Activated T-helper 1 cell treated with anti-CD3 and anti-CD28 coated beads, Interleukin-12 subunit alpha, Interleukin-12 subunit beta, Interleukin-2, Interleukin-4 antibody, amounts not matched to agents 30 ng/mL and 10 ng/mL and 1 ng/mL, durations not matched to agents 14 hours and 24 hours and 36 hours (primary cell): ENCODE data around the gene IL21R. TPM values are rescaled to one million over a fixed set of nuclear protein-coding genes. Genes with fewer than 3 reads are reported as not detected.
A peak's percentile ranks its signal among the peaks of the same experiment; 100 is the strongest.

Source experiments
- DNase-seq: peaks from one replicate; pipeline ENCODE4 v3.0.0; 2021; ENCODE audit warnings: low spot score
- H3K27ac Mint-ChIP-seq: one replicate; pipeline ENCODE4 v1.8.0; 2021; ENCODE audit warnings: mild to moderate bottlenecking, mixed read lengths
- H3K27me3 Mint-ChIP-seq: one replicate; pipeline ENCODE4 v1.8.0; 2022; ENCODE audit warnings: mild to moderate bottlenecking, moderate library complexity, mixed read lengths; ENCODE audit not compliant: insufficient read depth
- H3K36me3 Mint-ChIP-seq: one replicate; pipeline ENCODE4 v1.8.0; 2021; ENCODE audit warnings: low read depth, mixed read lengths
- H3K4me1 Mint-ChIP-seq: one replicate; pipeline ENCODE4 v1.8.0; 2021; ENCODE audit warnings: low read depth, mixed read lengths
- H3K4me3 Mint-ChIP-seq: one replicate; pipeline ENCODE4 v1.8.0; 2021; ENCODE audit warnings: mild to moderate bottlenecking, moderate library complexity, mixed read lengths
- H3K9me3 Mint-ChIP-seq: one replicate; pipeline ENCODE4 v1.8.0; 2021; ENCODE audit warnings: mixed read lengths
- intact Hi-C: fragments of 100-400 bp; cut with micrococcal nuclease; formaldehyde crosslinking; loops from one replicate; pipeline ENCODE4 v1.15.1; 2024
- total RNA-seq: library from RNA; stranded (reverse); gene quantifications from 2 replicates; pipeline ENCODE4 v1.2.3, GENCODE V29; 2022

Gene IL21R
- total RNA-seq = 101 and 104 TPM in 2 replicates

- Mint-ChIP-seq H3K4me1 (peaks cover 68% of the 10 kb centered on the region), H3K36me3 (peaks cover 39% of the 10 kb centered on the region), H3K9me3 (no peaks in the 10 kb centered on the region), H3K27me3 (no peaks in the 10 kb centered on the region), H3K4me3 (peak within 1 kb of the TSS; percentile 100), H3K27ac (peak within 1 kb of the TSS; percentile 100)
- intact Hi-C loops = loop anchor here (1.0 kb wide), 8 partner anchors 9 to 199 kb away; partner anchors contain the start of gene KDM8
- peak; percentile 78 for DNase-seq
Measured at GRCh38 chr16:27401768-27402568, at the start of gene IL21R. IL21R (plus strand) TSS chr16:27402174; CDS start chr16:27430072, 27,898 bp downstream.

DNA sequence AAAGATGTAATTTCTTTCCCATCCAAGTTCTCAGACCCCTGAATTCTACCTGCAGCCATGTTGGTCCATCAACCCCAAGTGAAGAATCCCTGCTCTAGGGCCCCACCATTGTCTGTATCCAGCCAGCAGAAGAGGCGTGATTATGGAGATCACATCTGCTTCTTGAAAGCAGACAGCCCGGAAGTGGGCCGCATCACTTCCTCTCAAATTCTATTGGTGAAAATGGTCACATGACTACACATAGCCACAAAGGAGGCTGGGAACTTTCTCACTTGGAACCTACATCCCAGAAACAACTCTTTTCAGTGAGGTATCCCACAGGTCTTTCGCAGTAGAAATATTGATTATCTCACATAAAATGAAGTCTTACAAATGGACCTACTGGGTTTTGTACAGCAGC, 48.1 kb upstream of the IL21R start:
- Mint-ChIP-seq H3K36me3 (peaks cover 82% of the 10 kb centered on the region), H3K4me3 (no peak overlapping the region), H3K9me3 (no peaks in the 10 kb centered on the region), H3K4me1 (peaks cover 26% of the 10 kb centered on the region), H3K27me3 (no peaks in the 10 kb centered on the region), H3K27ac (peak overlapping the region; percentile 55)
- DNase-seq = no peak
- intact Hi-C loops = no loop called here

DNA sequence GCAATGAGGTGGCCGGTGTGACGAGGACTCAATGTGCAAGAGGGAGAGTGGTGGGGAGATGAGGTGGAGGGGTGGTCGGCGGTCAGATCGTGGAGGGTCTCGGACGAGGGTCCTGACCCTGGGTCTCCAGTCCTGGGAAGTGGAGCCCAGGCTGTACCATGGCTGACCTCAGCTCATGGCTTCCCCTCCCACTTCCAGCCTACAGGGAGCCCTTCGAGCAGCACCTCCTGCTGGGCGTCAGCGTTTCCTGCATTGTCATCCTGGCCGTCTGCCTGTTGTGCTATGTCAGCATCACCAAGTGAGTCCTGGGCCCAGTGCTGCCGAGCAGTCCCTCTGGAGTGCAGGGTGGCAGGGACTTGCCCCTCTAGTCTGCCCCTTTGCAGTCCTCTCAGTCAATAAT, 46.4 kb upstream of the IL21R start:
- H3K27ac Mint-ChIP-seq = peak overlapping the region; percentile 59
- intact Hi-C loops = no loop called here
- H3K27me3 Mint-ChIP-seq = no peaks in the 10 kb centered on the region
- peaks cover 81% of the 10 kb centered on the region for H3K36me3 Mint-ChIP-seq
- H3K4me1 Mint-ChIP-seq = peaks cover 26% of the 10 kb centered on the region
- no peak overlapping the region for H3K4me3 Mint-ChIP-seq
- H3K9me3 Mint-ChIP-seq = no peaks in the 10 kb centered on the region
- no peak for DNase-seq

- H3K36me3 Mint-ChIP-seq = peaks cover 80% of the 10 kb centered on the region
- peaks cover 22% of the 10 kb centered on the region for H3K4me1 Mint-ChIP-seq
- H3K27ac Mint-ChIP-seq = peak overlapping the region; percentile 58
- no peaks in the 10 kb centered on the region for H3K27me3 Mint-ChIP-seq
- no peak overlapping the region for H3K4me3 Mint-ChIP-seq
- no peak for DNase-seq
- no peaks in the 10 kb centered on the region for H3K9me3 Mint-ChIP-seq
- intact Hi-C loops = loop anchor here (1.0 kb wide), 1 partner anchor 7 kb away; no protein-coding TSS in a partner anchor
Measured at GRCh38 chr16:27356794-27357193, 45.2 kb upstream of the IL21R start.

DNA sequence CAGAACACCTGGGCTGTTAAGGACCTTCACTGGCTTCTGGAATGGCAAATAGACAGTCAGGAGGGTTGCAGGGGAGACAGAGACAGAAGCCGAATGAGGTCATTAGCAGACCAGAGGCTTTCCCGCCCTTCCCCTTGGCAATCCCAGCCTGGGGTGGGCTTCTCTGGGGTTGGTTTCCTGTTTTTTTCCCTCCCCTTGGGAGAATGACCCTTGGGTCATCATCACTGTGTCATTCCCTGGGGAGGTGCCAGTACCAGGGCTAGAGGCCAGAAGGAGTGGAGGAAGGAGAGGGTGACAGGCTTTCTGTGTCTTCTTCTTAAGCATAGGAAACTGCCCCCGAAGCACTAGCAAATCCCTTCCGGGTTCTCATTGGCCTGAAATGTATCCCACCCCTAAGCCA, 42.9 kb upstream of the IL21R start:
- Mint-ChIP-seq H3K4me3 (no peak overlapping the region), H3K4me1 (peaks cover 19% of the 10 kb centered on the region), H3K27ac (peak overlapping the region; percentile 18), H3K36me3 (peaks cover 83% of the 10 kb centered on the region), H3K9me3 (no peaks in the 10 kb centered on the region), H3K27me3 (no peaks in the 10 kb centered on the region)
- DNase-seq = no peak
- intact Hi-C loops = no loop called here

GRCh38 chr16:27359615-27360014, 42.4 kb upstream of the IL21R start:
- Mint-ChIP-seq H3K4me3 (no peak overlapping the region), H3K4me1 (peaks cover 20% of the 10 kb centered on the region), H3K9me3 (no peaks in the 10 kb centered on the region), H3K36me3 (peaks cover 83% of the 10 kb centered on the region), H3K27ac (no peak overlapping the region), H3K27me3 (no peaks in the 10 kb centered on the region)
- DNase-seq = no peak
- intact Hi-C loops = loop anchor here (2.0 kb wide), 1 partner anchor 29 kb away; no protein-coding TSS in a partner anchor

- Mint-ChIP-seq H3K27ac (peak overlapping the region; percentile 74), H3K27me3 (no peaks in the 10 kb centered on the region), H3K4me1 (peaks cover 39% of the 10 kb centered on the region), H3K9me3 (no peaks in the 10 kb centered on the region), H3K4me3 (no peak overlapping the region), H3K36me3 (peaks cover 79% of the 10 kb centered on the region)
- no peak for DNase-seq
- intact Hi-C loops = loop anchor here (2.0 kb wide), 1 partner anchor 31 kb away; no protein-coding TSS in a partner anchor
Measured at GRCh38 chr16:27361987-27362386, 40.0 kb upstream of the IL21R start.

- H3K4me1 Mint-ChIP-seq = peaks cover 45% of the 10 kb centered on the region
- no peak overlapping the region for H3K27ac Mint-ChIP-seq
- H3K4me3 Mint-ChIP-seq = no peak overlapping the region
- no peaks in the 10 kb centered on the region for H3K27me3 Mint-ChIP-seq
- no peaks in the 10 kb centered on the region for H3K9me3 Mint-ChIP-seq
- DNase-seq = no peak
- intact Hi-C loops = no loop called here
- peaks cover 75% of the 10 kb centered on the region for H3K36me3 Mint-ChIP-seq
Measured at GRCh38 chr16:27362570-27363245, 39.3 kb upstream of the IL21R start.

DNA sequence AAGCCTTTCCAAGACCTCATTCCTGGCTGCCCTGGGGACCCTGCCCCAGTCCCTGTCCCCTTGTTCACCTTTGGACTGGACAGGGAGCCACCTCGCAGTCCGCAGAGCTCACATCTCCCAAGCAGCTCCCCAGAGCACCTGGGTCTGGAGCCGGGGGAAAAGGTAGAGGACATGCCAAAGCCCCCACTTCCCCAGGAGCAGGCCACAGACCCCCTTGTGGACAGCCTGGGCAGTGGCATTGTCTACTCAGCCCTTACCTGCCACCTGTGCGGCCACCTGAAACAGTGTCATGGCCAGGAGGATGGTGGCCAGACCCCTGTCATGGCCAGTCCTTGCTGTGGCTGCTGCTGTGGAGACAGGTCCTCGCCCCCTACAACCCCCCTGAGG, 38.7 kb upstream of the IL21R start:
- DNase-seq = no peak
- H3K36me3 Mint-ChIP-seq = peaks cover 69% of the 10 kb centered on the region
- H3K27me3 Mint-ChIP-seq = no peaks in the 10 kb centered on the region
- no peaks in the 10 kb centered on the region for H3K9me3 Mint-ChIP-seq
- H3K4me3 Mint-ChIP-seq = no peak overlapping the region
- intact Hi-C loops = no loop called here
- peaks cover 50% of the 10 kb centered on the region for H3K4me1 Mint-ChIP-seq
- H3K27ac Mint-ChIP-seq = no peak overlapping the region

DNA sequence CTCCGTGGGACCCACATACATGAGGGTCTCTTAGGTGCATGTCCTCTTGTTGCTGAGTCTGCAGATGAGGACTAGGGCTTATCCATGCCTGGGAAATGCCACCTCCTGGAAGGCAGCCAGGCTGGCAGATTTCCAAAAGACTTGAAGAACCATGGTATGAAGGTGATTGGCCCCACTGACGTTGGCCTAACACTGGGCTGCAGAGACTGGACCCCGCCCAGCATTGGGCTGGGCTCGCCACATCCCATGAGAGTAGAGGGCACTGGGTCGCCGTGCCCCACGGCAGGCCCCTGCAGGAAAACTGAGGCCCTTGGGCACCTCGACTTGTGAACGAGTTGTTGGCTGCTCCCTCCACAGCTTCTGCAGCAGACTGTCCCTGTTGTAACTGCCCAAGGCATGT, 38.2 kb upstream of the IL21R start:
- Mint-ChIP-seq H3K27ac (no peak overlapping the region), H3K36me3 (peaks cover 64% of the 10 kb centered on the region), H3K4me3 (no peak overlapping the region), H3K27me3 (no peaks in the 10 kb centered on the region), H3K9me3 (no peaks in the 10 kb centered on the region), H3K4me1 (peaks cover 55% of the 10 kb centered on the region)
- intact Hi-C loops = no loop called here
- DNase-seq = no peak

DNA sequence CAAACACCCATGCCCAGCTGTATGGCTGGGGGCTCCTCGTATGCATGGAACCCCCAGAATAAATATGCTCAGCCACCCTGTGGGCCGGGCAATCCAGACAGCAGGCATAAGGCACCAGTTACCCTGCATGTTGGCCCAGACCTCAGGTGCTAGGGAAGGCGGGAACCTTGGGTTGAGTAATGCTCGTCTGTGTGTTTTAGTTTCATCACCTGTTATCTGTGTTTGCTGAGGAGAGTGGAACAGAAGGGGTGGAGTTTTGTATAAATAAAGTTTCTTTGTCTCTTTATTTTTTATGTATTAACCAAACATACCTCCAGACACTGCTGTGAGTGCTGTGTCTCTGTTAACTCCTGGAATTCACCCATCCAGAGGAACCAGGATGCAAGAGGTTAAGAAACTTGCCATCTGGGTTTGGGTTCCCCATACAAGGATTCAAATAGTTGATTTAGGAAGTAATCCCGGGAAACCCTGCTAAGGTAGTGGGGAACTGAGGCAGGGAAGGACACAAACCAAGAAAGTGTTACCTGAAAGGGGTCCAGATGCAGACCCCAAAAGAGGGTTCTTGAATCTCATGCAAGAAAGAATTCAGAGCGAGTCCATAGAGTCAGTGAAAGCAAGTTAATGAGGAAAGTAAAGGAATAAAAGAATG, 37.4 kb upstream of the IL21R start:
- DNase-seq = no peak
- Mint-ChIP-seq H3K27me3 (no peaks in the 10 kb centered on the region), H3K9me3 (peaks cover 3% of the 10 kb centered on the region)

GRCh38 chr16:27365142-27366089, 36.6 kb upstream of the IL21R start:
- Mint-ChIP-seq H3K36me3 (peaks cover 59% of the 10 kb centered on the region), H3K9me3 (peaks cover 11% of the 10 kb centered on the region)
- no peak for DNase-seq

More for the DNA sequence above, 37.4 kb upstream of the IL21R start:
- Mint-ChIP-seq H3K27ac (peak overlapping the region; percentile 81), H3K4me3 (no peak overlapping the region), H3K36me3 (peaks cover 57% of the 10 kb centered on the region), H3K4me1 (peaks cover 62% of the 10 kb centered on the region)
- intact Hi-C loops = loop anchor here (5.0 kb wide), 1 partner anchor 252 kb away; no protein-coding TSS in a partner anchor

More at GRCh38 chr16:27365142-27366089, 36.6 kb upstream of the IL21R start:
- H3K4me1 Mint-ChIP-seq = peaks cover 70% of the 10 kb centered on the region
- no peak overlapping the region for H3K4me3 Mint-ChIP-seq
- intact Hi-C loops = loop anchor here (5.0 kb wide), 1 partner anchor 253 kb away; no protein-coding TSS in a partner anchor
- no peaks in the 10 kb centered on the region for H3K27me3 Mint-ChIP-seq
- peak overlapping the region; percentile 35 for H3K27ac Mint-ChIP-seq
